Smooth muscle cell (in vitro differentiated cells): Measurements from ENCODE around the gene BZW2. TPM values are rescaled to one million over a fixed set of nuclear protein-coding genes. Genes with fewer than 3 reads are reported as not detected.

ENCODE experiments used
- DNase-seq: peaks from one replicate; lab custom pipeline; 2025; ENCODE audit not compliant: unreplicated experiment; lab: John Stamatoyannopoulos, UW
- H2AFZ ChIP-seq: fragments of 200-600 bp; sonication (generic); 2 replicates; pipeline ENCODE4 v1.6.0; 2016; ENCODE audit warnings: antibody characterized with exemption, low read depth, mild to moderate bottlenecking
- H3F3A ChIP-seq: fragments of 200-600 bp; sonication (generic); 2 replicates; pipeline ENCODE4 v1.6.0; 2017; ENCODE audit warnings: antibody characterized with exemption, low read depth
- H3K27ac ChIP-seq: fragments of 200-600 bp; sonication (generic); 2 replicates; pipeline ENCODE4 v1.5.1; 2016; ENCODE audit warnings: low read depth, mild to moderate bottlenecking
- H3K27me3 ChIP-seq: fragments of 200-600 bp; sonication (generic); 2 replicates; pipeline ENCODE4 v1.6.1; 2016; ENCODE audit warnings: low read depth, mild to moderate bottlenecking
- H3K36me3 ChIP-seq: fragments of 200-600 bp; sonication (generic); 2 replicates; pipeline ENCODE4 v1.5.1; 2016; ENCODE audit warnings: low read depth
- H3K4me1 ChIP-seq: fragments of 200-600 bp; sonication (generic); 2 replicates; pipeline ENCODE4 v1.5.1; 2016; ENCODE audit warnings: low read depth
- H3K4me2 ChIP-seq: fragments of 200-600 bp; sonication (generic); 2 replicates; pipeline ENCODE4 v1.6.0; 2016; ENCODE audit warnings: mild to moderate bottlenecking
- H3K4me3 ChIP-seq: fragments of 200-600 bp; sonication (generic); 2 replicates; pipeline ENCODE4 v1.5.1; 2016; ENCODE audit warnings: mild to moderate bottlenecking
- H3K79me2 ChIP-seq: fragments of 200-600 bp; sonication (generic); 2 replicates; pipeline ENCODE4 v1.6.0; 2016; ENCODE audit warnings: low read depth, mild to moderate bottlenecking
- H3K9ac ChIP-seq: fragments of 200-600 bp; sonication (generic); 2 replicates; pipeline ENCODE4 v1.6.0; 2016; ENCODE audit warnings: low read depth
- H3K9me3 ChIP-seq: fragments of 200-600 bp; sonication (generic); replicated peaks from 2 replicates; pipeline ENCODE4 v1.5.1; 2016; ENCODE audit warnings: low read depth
- H4K20me1 ChIP-seq: fragments of 200-600 bp; sonication (generic); 2 replicates; pipeline ENCODE4 v1.6.0; 2016; ENCODE audit warnings: low read depth
- CTCF ChIP-seq: fragments of 200-600 bp; sonication (generic); IDR thresholded peaks from 2 replicates; pipeline ENCODE4 v1.5.1; 2017; ENCODE audit warnings: borderline replicate concordance, mild to moderate bottlenecking, antibody characterized with exemption; ENCODE audit not compliant: insufficient read depth, poor library complexity, severe bottlenecking
- WGBS: methylation state at CpG from one replicate; pipeline ENCODE4 v1.1.7; 2016; ENCODE audit warnings: low lambda C conversion rate; 5-methylcytosine and 5-hydroxymethylcytosine counted together
- polyA plus RNA-seq: library from polyadenylated mRNA; unstranded; fragments of >200 nt; fragmentation: Nextera tagmentation; extraction: Ambion mirVana; gene quantifications from 2 replicates; pipeline ENCODE4 v1.2.1, GENCODE V29; 2016
- total RNA-seq: library from RNA; depleted of rRNA; stranded (reverse); fragments of >200 nt; gene quantifications from 2 replicates; pipeline ENCODE4 v1.2.3, GENCODE V29; 2014

Gene BZW2
- total and polyA plus RNA-seq, 2 experiments from 2014 or later = 56.1 to 83.7 TPM

- Histone ChIP-seq H4K20me1 (no peaks in the 10 kb centered on the region), H2AFZ (no peak overlapping the region), H3K9me3 (no peaks in the 10 kb centered on the region), H3K36me3 (no peaks in the 10 kb centered on the region), H3K27me3 (no peaks in the 10 kb centered on the region), H3K4me2 (peak overlapping the region; percentile 67), H3K4me3 (no peak overlapping the region), H3K79me2 (peaks cover 95% of the 10 kb centered on the region), H3F3A (peaks cover 18% of the 10 kb centered on the region), H3K9ac (no peak overlapping the region), H3K4me1 (peaks cover 48% of the 10 kb centered on the region), H3K27ac (peak overlapping the region; percentile 85)
- WGBS = 68% methylated on average over 5 of the region's 5 CpGs
- no peak for TF ChIP-seq CTCF
- no peak for DNase-seq
Measured at GRCh38 chr7:16660702-16661464, 14.9 kb downstream of the BZW2 start.

DNA sequence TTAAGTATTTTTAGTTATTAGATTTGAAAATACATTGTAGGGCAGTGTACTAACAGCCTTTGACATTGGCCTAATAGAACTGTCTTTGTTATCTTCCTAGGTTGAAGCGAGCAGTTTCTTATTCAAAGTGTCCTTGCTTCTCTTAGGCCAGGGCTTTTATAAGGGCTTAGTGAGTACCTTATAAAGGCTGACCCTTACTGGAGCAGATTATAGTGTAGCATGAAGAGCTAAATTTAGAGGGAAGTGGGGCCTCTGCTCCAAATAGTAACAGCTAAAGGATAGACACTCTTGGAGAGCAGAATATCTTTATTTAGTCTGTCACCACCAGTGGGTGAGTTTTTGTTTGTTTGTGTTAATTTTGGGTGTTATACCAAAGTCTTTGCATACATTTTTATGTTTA is 15.9 kb downstream of the BZW2 start:
- Histone ChIP-seq H4K20me1 (no peaks in the 10 kb centered on the region), H3K4me1 (peaks cover 48% of the 10 kb centered on the region), H3K4me3 (peak overlapping the region; percentile 8), H3K9ac (no peak overlapping the region), H3K27me3 (no peaks in the 10 kb centered on the region), H3K4me2 (peak overlapping the region; percentile 67), H3F3A (peaks cover 18% of the 10 kb centered on the region), H3K36me3 (no peaks in the 10 kb centered on the region), H3K9me3 (no peaks in the 10 kb centered on the region), H3K79me2 (peaks cover 92% of the 10 kb centered on the region), H2AFZ (no peak overlapping the region), H3K27ac (peak overlapping the region; percentile 85)
- no peak for TF ChIP-seq CTCF
- no peak for DNase-seq
- 6% methylated on average over 1 of the region's 1 CpG for whole genome bisulfite sequencing

GRCh38 chr7:16667355-16667754 is 21.4 kb downstream of the BZW2 start:
- Histone ChIP-seq H3K4me1 (peaks cover 28% of the 10 kb centered on the region), H3K9ac (peak overlapping the region; percentile 61), H3K27ac (peak overlapping the region; percentile 97), H2AFZ (no peak overlapping the region), H3K36me3 (no peaks in the 10 kb centered on the region), H3F3A (peaks cover 23% of the 10 kb centered on the region), H3K27me3 (no peaks in the 10 kb centered on the region), H3K4me2 (peak overlapping the region; percentile 69), H3K79me2 (peaks cover 69% of the 10 kb centered on the region), H4K20me1 (no peaks in the 10 kb centered on the region), H3K4me3 (no peak overlapping the region), H3K9me3 (no peaks in the 10 kb centered on the region)
- DNase-seq = no peak
- TF ChIP-seq CTCF = no peak
- WGBS = 55% methylated on average over 3 of the region's 3 CpGs
